ENCODE measurements around the gene HSPA9. TPM values are rescaled to one million over a fixed set of nuclear protein-coding genes. Genes with fewer than 3 reads are reported as not detected.

Gene HSPA9
- total RNA-seq, 1 donor from 2014 or later: 247 TPM

- Mint-ChIP-seq H3K36me3 (ENCODE audit: low read depth) (peaks cover 2% of the 10 kb centered on the region), H3K27me3 (ENCODE audit: low read depth) (no peaks in the 10 kb centered on the region), H3K4me1 (peaks cover 8% of the 10 kb centered on the region), H3K27ac (ENCODE audit: unreplicated experiment) (no peak overlapping the region), H3K4me3 (no peak overlapping the region), H3K9me3 (no peaks in the 10 kb centered on the region)
- TF ChIP-seq, protein P1, sequence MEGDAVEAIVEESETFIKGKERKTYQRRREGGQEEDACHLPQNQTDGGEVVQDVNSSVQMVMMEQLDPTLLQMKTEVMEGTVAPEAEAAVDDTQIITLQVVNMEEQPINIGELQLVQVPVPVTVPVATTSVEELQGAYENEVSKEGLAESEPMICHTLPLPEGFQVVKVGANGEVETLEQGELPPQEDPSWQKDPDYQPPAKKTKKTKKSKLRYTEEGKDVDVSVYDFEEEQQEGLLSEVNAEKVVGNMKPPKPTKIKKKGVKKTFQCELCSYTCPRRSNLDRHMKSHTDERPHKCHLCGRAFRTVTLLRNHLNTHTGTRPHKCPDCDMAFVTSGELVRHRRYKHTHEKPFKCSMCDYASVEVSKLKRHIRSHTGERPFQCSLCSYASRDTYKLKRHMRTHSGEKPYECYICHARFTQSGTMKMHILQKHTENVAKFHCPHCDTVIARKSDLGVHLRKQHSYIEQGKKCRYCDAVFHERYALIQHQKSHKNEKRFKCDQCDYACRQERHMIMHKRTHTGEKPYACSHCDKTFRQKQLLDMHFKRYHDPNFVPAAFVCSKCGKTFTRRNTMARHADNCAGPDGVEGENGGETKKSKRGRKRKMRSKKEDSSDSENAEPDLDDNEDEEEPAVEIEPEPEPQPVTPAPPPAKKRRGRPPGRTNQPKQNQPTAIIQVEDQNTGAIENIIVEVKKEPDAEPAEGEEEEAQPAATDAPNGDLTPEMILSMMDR (conservative IDR thresholded peaks at IDR 0.05): no peak
- DNase-seq (ENCODE audit: low read depth, low spot score): no peak
Observed at GRCh38 chr5:138527170-138527569, 48.0 kb downstream of the HSPA9 start.

DNA sequence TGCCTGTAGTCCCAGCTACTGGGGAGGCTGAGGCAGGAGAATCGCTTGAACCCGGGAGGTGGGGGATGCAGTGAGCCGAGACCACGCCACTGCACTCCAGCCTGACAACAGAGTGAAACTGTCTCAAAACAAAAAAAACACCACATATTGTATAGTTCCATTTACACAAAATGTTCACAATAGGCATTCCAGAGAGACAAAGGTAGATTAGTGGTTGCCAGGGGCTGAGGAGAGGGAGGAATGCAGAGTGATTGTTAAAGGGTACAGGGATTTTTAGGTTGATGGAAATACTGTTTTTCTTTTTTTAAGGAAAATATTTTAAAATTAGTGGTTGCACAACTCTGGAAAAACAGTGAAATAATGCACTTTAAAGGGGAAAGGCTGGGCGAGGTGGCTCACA lies 51.8 kb downstream of the HSPA9 start:
- Mint-ChIP-seq H3K4me3 (no peak overlapping the region), H3K9me3 (no peaks in the 10 kb centered on the region), H3K36me3 (ENCODE audit: low read depth) (no peaks in the 10 kb centered on the region), H3K27me3 (ENCODE audit: low read depth) (no peaks in the 10 kb centered on the region), H3K4me1 (peaks cover 15% of the 10 kb centered on the region), H3K27ac (ENCODE audit: unreplicated experiment) (peak overlapping the region; percentile 31)
- DNase-seq (ENCODE audit: low read depth, low spot score): no peak
- TF ChIP-seq, protein P1 (conservative IDR thresholded peaks at IDR 0.05): no peak

- Mint-ChIP-seq H3K4me3 (no peak overlapping the region), H3K9me3 (no peaks in the 10 kb centered on the region), H3K27ac (ENCODE audit: unreplicated experiment) (no peak overlapping the region), H3K27me3 (ENCODE audit: low read depth) (no peaks in the 10 kb centered on the region), H3K36me3 (ENCODE audit: low read depth) (peaks cover 3% of the 10 kb centered on the region), H3K4me1 (peaks cover 15% of the 10 kb centered on the region)
- DNase-seq (ENCODE audit: low read depth, low spot score): no peak
- TF ChIP-seq, protein P1 (conservative IDR thresholded peaks at IDR 0.05): no peak
Observed at GRCh38 chr5:138520971-138521370, 54.2 kb downstream of the HSPA9 start.

DNA sequence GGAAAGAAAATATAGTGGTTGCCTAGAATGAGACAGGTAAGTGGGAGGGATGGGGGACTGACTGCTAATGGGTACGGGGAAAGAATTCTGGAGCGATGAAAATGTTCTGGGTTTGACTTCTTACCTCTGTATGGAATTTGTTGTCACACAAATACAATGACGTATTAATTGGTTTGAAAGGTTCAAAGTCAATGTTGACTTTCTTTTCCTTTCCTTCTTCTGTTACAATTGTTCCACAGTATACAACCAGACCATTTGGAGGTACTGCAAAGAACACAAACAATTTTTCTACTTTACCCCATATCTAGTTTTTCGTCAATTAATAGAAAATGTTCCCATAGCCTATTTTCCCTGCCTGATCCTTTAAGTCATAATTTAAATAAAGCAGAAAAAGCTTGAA lies 57.8 kb downstream of the HSPA9 start:
- DNase-seq (ENCODE audit: low read depth, low spot score): no peak
- Mint-ChIP-seq H3K36me3 (ENCODE audit: low read depth) (peaks cover 3% of the 10 kb centered on the region), H3K9me3 (no peaks in the 10 kb centered on the region), H3K4me3 (no peak overlapping the region), H3K27me3 (ENCODE audit: low read depth) (no peaks in the 10 kb centered on the region), H3K27ac (ENCODE audit: unreplicated experiment) (no peak overlapping the region), H3K4me1 (peaks cover 7% of the 10 kb centered on the region)
- TF ChIP-seq, protein P1 (conservative IDR thresholded peaks at IDR 0.05): no peak

DNA sequence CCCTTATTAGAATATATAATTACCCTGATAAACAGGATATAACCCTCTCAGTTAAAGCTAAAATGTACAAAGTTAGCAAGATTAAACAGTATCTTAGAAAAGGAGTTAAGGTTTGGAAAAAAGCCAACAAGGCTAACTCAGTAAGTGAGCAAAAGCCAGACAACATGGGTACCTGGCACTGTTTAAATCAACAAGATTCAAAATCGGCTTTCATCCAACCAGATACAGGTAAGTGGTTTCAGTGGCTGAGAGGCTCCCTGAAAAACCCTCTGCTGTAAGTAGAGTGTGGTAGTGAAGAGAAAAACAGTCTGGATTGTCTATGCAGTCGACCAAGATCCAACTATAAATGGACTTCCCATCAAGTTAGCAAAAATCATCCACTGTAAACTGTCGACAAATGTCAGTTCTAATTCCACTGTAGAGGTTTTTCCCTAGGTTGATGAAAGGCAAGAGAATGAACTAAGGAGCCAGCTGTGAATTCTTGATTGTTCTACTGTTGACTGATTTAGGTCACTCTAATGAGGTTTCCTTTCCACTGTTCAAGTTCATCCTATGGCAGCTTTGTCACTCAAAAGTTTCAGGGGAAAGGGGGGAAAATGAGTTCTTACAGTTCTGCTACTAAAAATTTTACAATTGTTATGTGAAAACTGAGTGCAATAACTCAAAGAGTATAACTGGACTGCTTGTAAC lies 59.5 kb downstream of the HSPA9 start:
- H3K9me3 Mint-ChIP-seq: no peaks in the 10 kb centered on the region
- no peaks in the 10 kb centered on the region for H3K27me3 Mint-ChIP-seq (ENCODE audit: low read depth)
- DNase-seq (ENCODE audit: low read depth, low spot score): no peak
- H3K4me1 Mint-ChIP-seq: peaks cover 3% of the 10 kb centered on the region
- H3K27ac Mint-ChIP-seq (ENCODE audit: unreplicated experiment): no peak overlapping the region
- no peak overlapping the region for H3K4me3 Mint-ChIP-seq
- peaks cover 3% of the 10 kb centered on the region for H3K36me3 Mint-ChIP-seq (ENCODE audit: low read depth)
- TF ChIP-seq, protein P1 (conservative IDR thresholded peaks at IDR 0.05): no peak
